ENCODE results near the gene MOB3B.
"Not testable (repeated sequence)": the region's sequence is repeated elsewhere in the genome, so short reads cannot be mapped to it uniquely, and the experiment has no call there.

DNA sequence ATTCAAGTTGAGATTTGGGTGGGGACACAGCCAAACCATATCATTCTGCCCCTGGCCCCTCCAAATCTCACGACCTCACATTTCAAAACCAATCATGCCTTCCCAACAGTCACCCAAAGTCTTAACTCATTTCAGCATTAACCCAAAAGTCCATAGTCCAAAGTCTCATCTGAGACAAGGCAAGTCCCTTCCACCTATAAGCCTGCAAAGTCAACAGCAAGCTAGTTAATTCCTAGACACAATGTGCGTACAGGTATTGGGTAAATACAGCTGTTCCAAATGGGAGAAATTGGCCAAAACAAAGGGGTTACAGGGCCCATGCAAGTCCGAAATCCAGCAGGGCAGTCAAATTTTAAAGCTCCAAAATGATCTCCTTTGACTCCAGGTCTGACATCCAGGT lies 64.7 kb downstream of the MOB3B start:
- TF ChIP-seq CTCF (conservative IDR thresholded peaks at IDR 0.05; ENCODE audit: low read depth, low read length); EZH2 (IDR thresholded peaks at IDR 0.05; ENCODE audit: low read length, unreplicated experiment); EZH2phosphoT487 (IDR thresholded peaks at IDR 0.05; ENCODE audit: borderline replicate concordance, low read length): not testable (repeated sequence)

Measured in PC-3 (cell line).